HG03571 (cell line): ENCODE measurements around the gene GHDC.
A peak's percentile ranks its signal among the peaks of the same experiment; 100 is the strongest.

Experiments
- ATAC-seq: cut with Tn5 transposase; IDR thresholded peaks from one replicate; pipeline ENCODE4 v1.9.1; 2021; ENCODE audit not compliant: unreplicated experiment

Gene GHDC

DNA sequence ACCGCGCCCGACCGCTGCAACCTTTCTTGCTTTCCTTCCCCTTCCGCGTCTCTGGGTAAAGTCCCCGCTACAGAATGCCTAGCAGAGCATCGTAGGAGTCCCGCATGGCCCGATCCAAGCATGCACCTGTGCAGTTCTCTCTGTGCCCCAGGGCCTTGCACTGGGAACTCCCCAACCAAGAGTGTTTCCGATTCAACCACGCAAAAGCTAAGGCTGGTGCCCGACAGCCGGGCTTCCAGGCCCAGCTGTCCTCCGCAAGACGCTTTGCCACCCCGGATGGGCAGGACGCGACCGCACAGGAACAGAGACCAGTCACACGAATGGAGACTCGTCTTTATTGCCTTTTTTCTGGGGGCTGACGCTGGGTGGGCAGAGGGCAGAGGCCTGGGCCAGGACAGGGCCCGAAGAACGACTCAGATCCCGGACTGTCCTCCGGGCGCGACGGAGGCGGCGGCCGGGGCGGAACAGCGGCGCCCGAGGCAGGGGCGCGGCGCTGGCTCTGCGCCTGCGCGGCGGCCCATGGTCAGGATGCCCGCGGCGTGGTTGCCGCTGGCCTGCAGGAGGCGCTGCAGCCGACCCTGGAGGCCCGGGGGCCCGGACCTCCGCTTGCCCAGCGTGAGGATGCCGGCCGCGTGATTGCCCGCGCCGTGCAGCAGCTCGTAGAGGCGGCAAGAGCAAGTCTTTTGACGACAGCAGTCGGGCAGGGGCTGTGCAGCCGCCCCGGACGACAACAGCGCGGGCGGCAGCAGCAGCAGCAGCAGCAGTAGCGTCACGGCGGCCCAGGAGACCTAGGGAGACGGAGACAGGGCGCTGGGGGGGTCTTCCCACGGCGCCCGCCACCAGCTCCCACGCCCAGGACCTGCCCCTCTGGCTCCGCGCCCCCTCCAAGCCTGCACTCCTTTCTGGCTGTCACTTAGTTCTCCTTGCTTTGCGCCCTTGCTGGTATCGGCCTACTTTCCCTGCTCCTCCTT, 10.3 kb downstream of the GHDC start:
- ATAC-seq: peak; percentile 55

DNA sequence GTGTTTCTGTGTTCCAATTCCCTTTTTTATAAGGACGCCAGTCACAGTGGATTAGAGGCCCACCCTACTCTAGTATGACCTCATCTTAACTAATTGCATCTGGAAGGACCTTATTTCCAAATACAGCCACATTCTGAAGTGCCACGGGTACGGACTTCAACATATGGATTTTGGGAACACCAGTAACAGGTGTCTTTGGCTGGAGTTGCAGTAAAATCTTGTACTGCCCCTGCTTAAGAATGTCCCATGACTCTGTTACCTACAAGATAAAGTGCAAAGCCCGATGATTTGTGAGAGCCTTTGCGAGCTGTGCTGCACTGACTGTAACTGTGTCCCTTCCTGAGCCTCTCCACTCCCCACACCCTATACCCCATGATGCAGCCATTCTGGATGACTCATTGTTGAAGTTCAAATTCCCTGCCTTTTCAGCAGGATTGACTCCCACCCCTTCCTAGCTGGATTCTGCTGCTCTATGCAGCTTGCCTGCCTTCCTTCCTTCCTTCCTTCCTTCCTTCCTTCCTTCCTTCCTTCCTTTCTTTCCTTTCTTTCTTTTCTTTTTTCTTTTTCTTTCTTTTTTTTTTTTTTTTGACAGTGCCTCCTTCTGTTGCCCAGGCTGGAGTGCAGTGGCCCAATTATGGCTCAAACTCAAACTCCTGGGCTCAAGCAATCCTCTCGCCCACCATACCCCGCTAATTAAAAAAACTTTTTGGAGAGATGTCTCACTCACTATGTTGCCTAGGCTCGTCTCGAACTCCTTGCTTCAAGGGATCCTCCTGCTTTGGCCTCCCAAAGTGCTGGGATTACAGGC, 11.2 kb downstream of the GHDC start:
- no peak for ATAC-seq

DNA sequence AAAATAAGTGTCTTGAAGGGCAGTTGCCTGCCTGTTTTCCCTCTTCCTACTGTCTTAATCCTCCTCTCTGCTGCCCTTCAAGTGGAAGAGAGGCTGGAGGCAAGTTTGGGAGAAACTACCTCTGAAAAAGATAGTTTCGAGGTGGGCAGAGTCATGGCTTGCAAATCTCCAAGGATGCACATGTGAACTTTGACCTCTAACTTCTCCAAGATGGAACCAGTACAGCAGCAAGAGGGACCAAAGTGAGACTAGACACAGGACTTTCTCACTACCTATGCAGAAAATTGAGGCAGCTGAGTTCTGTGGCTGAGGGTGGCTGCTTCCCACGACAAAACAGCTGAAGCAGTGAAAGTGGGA, 12.5 kb downstream of the GHDC start:
- no peak for ATAC-seq

DNA sequence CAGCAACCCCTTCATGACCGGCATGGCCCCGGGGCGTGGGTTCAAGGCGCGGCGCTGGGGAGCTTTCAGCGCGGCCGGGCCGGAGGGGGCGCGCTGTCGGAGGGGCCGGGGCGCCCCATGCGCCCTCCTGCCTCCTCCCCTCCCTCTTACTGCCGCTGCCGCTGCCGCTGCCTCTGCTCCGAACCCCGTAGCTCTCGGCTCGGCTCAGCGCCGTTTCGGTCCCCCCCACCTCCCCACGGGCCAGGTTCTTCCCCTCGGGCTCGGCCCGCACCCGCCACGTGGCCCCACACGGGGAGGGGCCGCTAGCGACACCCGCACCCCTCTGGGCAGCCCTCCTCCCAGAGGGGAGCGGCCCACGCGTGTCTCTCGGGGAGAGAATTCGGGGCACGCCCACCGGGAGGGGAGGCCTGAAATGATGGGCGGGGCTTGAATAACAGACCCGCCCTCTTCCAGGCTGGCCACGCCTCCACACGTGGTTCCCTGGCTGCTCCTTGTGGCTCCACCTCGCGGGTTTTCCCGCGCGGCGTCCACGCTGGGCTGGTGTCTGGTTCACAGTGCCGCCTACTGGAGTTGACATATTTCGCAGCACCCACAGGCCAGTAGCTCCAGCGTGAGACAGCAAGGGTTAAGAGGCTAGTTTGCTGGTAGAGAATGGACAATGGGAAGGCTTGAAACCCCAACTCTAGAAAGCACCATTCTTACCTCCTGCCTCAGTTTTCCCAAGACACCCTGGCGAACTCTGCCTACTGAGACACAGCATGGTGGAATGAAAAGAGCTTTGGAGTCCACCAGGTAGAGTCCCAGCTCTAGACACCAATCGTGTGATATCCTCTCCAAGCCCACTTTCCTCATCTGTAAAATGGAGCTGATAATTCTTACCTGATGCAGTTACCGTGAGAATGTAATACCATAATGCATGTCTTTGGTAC, 13.1 kb downstream of the GHDC start, which contains the start of gene KCNH4:
KCNH4 (minus strand) TSS at position 221 of the 929 bp plus-strand sequence; CDS start at position 24, 197 bp downstream.
- peak; percentile 37 for ATAC-seq

DNA sequence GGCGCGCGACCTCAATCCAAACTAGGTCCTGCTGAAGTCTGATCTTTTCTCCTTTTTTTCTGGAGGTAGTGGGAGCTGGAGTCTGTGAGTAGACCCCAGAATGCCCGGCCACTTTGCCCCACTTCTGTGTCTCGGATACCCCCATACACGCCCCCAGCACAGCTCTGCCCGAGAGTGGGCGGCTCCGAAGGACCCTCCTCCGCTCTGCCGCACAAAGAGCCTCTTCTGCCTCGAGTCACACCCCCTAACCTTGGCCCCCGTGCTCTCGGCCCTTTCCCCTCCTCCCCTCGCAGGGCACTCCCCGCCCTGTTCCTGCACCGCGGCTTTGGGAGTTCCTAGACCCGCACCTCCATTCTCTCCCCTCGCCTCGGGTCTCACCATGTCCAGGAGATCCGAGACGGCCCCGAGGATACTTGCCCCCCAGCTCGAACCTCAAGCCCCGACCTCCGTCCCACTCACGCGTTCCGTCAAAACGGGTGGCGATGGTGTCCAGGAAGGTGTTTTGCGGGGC, 13.8 kb downstream of the GHDC start:
- no peak for ATAC-seq

DNA sequence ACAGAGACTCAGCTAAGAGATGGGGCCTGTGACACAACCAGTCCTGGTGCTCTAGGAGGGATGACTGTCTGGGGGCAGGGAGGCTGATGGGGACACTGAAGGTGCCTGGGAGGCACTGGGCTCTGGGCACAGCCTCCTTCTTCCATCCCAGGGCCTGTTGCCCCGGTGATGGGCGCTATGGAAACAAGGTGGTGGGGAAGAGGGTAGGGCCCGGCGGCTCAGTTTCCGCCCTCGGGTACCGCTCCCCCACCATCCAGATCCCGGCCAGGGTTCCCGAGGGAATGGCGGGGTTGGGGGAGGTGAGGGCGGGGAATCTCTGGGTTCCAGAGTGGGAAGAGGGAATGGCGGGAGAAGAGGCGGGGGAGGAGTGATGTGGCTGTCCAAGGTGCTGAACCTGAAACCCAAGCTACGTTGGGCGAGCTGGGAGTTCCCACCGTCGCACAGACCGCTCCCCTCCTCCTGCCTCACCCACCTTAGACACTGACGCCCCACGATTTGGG, 14.3 kb downstream of the GHDC start:
- ATAC-seq: no peak

DNA sequence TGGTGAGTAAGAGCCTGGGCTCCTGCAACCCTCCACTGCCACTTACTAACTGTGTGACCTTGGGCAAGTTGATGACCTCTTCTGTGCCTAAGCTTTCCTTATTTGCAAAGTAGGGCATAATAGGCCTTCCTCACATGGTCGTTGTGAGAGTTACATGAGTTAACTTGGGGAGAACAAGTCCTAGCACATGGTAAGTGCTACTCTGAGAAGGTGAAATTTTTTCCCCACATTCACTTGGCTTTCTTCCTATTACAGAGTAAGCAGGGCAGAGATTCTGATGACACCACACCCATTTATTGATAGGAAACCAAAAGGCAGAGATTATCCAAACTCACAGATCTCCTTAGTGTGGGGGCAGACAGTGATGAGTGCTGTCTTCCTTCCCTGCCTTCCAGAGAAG, 15.0 kb downstream of the GHDC start:
- no peak for ATAC-seq

DNA sequence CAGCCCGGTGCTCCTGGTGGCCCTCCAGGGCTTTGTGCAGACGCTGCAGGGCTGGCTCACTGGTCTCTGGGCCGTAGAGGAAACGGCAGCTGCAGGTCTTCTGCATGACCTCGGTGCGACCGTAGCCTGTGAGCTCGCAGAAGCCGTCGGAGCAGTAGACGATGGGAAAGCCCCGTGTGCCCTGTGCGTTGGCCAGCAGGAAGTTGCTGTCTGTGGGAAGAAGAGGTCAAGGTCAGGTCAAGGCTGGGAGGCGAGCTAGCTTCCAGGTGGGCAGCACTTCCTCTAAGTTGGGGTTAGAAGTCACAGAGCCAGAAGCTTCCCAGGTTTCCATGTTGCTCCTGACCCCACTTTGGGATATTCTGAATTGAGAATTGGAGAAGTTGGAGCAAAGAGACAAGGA, 15.5 kb downstream of the GHDC start:
- ATAC-seq: no peak

DNA sequence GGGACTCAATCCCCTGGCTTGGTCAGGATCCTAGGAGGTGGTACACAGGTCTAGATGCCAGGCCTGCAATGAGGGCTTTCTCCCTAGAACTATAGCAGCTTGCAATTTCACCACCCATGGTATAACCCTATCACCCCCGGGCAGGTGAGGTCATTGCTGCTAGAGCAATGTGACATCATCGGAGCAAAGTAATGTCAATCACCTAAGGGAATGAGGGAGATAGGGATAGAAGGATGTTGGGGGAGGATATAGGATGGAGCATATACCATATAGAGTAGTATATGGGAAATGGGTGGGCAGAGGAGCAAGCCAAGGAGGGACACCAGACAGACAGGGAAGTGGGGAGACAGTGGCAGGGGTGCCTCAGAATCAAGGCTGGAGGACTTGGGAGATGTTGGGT, 16.6 kb downstream of the GHDC start:
- no peak for ATAC-seq

DNA sequence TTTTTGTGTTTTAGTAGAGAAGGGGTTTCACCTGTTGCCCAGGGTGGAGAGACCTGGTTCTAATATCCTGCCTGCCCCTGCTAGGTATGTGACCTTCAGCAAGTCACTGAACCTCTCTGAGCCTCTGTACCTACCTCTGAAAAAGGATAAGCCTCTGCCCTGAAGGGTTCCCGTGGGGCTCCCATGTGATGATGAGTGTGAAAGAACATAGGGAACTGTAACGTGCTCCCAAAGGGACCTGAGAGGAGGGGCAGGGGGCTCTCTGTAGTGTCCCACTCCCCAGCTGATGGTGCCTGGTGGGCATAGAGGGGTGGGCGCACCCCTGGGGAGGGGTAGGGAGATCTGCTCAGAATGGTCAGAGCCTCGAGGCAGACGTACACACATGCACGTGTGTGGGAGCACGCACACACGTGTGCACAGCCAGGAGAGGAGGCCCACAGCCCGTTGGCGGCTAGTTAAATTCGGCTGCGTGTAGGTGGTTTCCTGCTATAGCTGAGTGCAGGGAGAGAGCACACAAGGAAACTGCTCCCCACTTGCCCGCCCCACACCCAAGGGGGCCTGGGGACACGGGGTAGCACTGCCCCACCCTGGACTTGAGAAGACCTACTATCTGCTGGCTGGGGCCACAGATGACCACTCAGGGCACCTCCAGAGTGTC, 20.0 kb downstream of the GHDC start:
- ATAC-seq: no peak

DNA sequence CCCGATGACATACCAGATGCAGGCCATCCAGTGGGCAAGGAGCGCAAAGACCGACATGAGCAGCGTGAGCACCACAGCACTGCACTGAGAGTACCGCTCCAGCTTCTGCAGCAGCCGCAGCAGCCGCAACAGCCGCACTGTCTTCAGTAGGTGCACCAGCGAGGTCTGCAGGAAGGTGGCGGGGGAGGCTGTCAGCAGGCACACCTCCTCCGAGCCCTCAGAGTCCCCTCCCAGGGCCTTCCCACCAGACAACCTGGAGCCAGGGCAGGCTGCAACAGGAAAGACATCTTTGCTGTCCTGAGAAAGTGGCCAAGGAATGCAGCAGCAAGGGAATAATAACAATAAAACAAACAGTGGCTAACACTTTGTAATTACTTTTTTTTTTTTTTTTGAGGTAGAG, 22.5 kb downstream of the GHDC start:
- no peak for ATAC-seq

DNA sequence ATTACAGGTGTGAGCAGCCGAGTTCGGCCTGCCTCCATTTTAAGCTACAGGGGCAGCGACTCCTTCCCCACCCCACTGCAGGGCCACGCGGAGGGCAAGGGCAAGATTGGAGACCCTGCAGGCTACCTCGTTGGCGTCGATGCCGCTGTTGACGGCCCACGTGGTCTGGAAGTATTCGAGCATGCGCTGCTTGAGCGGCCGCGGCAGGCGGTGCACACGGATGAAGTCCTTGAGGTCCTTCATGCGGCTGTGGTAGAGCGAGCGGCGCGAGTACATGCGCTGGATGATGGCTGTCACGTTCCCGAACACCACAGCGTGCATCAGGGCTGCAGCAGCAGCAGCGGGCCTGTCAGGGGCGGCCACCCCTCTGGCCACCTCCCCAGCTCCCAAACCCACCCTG, 24.9 kb downstream of the GHDC start:
- ATAC-seq: no peak

DNA sequence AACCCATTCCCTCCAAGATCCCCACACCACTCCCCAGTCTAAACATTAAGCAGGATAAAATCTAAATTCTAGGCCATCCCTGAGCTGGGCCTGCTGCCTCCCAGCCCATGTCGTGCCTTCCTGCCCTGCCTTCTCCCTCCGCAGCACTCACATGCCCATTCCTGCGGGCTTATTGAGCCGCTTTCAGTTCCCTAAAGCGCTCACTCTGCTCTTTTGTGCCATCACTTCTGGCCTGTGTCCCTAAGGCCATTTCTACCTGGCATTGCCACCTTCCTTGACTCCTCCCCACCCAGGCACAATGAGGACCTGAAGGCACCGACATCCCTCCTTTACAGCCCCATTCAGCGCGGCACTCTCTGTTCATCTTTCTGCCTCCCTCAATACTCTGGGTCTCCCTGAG, 26.5 kb downstream of the GHDC start:
- no peak for ATAC-seq

DNA sequence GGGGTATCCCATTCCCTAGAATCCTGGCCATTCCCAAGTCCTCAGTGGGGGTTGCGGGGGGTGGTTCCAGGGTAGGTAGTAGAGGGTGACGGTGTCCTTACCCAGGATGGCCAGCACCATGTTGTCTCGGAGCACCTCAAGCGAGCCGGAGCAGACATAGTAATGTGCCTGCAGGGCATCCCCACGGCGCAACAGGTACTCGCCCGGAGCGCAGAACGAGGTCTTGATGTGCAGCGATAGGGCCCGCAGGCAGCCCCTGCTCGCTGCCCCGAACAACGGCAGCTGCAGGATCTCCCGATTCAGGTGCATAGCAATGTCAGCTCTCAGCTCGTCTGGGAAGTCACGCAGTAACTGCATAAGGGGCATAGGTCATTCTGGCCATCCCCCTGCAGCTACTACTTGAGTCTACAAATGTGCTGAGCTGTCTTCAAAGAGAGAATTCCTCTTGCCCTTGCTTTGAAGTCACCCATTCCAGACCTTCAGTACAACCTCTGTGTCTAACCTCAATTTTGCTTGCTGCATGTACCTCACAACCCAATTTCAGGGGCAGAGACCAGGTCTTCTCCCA, 28.0 kb downstream of the GHDC start:
- ATAC-seq: no peak

DNA sequence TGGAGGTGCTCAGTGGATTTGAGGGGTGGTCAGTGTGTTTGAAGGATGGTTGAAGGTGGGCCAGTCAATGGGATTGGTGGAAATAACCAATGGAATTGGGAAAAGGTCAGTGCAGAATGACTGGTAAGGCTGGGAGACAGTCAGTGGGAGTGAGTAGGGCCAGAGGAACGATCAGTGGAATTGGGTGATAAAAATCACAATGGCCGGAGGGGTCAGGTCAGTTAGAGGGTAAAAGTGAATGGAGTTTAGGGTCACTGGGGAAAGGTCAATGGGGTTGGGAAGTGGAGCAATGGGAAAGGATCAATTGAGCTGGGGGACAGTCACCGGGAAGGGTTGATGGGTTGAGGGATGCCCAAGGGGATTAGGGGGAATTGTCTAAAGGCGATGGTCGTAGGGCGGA, 28.5 kb downstream of the GHDC start:
- ATAC-seq: no peak

DNA sequence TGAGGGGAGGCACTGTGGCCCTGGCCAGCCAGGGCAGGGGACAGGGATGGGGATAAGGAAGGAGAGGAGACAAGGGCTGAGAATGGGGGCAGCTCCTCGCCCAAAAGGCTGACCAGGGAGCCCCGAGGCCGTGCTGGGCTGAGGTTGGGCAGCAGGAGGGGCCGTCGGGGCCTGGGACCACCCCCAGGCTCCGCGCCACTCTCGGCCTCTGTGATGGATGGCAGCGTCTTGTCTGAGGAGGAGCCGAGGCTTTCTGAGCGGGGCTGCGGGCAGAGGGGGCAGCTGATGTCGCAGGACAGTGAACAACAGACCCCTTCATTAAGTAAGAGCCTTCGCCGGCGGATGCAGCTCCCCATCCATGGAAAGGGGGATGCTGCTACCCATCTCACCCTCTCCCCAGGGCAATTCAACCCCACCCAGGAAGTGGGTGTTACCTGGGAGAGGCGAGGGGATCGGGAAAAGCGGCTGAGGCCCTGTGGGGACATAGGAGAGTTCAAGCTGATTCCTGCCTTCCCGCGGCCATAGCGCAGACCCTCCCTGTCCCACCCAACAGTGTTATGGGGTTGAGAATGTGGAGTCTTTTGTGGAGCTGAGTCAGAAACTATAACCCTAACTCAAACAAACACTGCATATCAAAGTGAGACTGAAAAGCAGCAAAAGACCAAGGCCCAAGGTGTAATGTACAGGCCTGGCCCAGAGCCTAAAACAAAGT, 30.4 kb downstream of the GHDC start:
- ATAC-seq: no peak

DNA sequence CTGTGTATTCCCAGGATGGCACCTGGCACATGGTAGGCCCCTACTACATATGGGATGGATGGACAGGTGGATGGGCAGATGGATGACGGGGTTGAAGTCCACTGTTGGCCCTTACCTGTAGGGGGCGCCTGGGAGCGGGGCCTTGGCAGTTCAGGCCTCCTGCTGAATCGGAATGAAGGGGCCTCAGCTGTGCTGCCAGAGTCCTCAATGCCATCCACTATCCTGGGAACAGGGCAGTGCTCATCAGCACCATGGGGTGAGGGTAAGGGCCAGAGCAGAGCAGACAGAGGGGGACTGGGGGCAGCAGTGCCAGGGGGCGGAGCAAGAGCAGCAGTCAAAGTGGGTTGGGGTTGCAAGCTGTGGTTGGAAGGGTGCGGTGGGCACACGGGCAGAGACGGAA, 31.2 kb downstream of the GHDC start:
- no peak for ATAC-seq

DNA sequence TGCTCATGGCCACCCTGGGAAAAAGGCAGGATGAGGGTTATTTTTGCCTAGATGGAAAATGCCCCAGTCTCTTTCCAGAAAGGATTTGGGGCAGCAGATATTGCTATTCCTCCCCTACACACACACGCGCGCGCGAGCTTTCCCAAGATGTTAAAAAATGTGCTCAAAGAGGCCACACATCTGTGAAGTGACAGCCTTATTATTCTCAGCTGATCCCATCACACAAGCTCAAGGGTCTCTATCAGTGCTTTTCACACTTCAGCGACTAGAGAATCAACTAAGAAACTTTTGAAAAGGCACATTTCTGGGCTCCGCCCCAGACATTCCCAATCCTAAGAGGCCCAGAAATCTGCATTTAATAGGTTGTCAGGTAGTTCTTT, 33.8 kb downstream of the GHDC start:
- no peak for ATAC-seq
